Central memory CD4-positive, alpha-beta T cell (primary cell): ENCODE measurements around the gene KRTAP10-4.
"Not testable (repeated sequence)": the region's sequence is repeated elsewhere in the genome, so short reads cannot be mapped to it uniquely, and the experiment has no call there.

Experiments
- DNase-seq: peaks from one replicate; pipeline ENCODE4 v3.0.0; 2022

KRTAP10-4 gene

GRCh38 chr21:44535963-44536362 lies 37.6 kb upstream of the KRTAP10-4 start:
- no peak for DNase-seq

GRCh38 chr21:44537930-44538911 lies 35.3 kb upstream of the KRTAP10-4 start:
- DNase-seq = no peak

GRCh38 chr21:44539046-44539445 lies 34.5 kb upstream of the KRTAP10-4 start:
- DNase-seq = no peak

- DNase-seq = no peak
Measured at GRCh38 chr21:44539991-44540666, 33.4 kb upstream of the KRTAP10-4 start, which contains the start of gene KRTAP10-1. Gene KRTAP10-1 (minus strand): TSS chr21:44540195. CDS start chr21:44540150, 45 bp downstream.

GRCh38 chr21:44540741-44541288 lies 32.7 kb upstream of the KRTAP10-4 start:
- no peak for DNase-seq

- no peak for DNase-seq
Measured at GRCh38 chr21:44542716-44543115, 30.8 kb upstream of the KRTAP10-4 start.

GRCh38 chr21:44544566-44544965 lies 29.0 kb upstream of the KRTAP10-4 start:
- DNase-seq = no peak

GRCh38 chr21:44547656-44548331 lies 25.7 kb upstream of the KRTAP10-4 start:
- peak; percentile 48 for DNase-seq

- DNase-seq = no peak
Measured at GRCh38 chr21:44548381-44548780, 25.1 kb upstream of the KRTAP10-4 start.

GRCh38 chr21:44548922-44549321 lies 24.6 kb upstream of the KRTAP10-4 start:
- no peak for DNase-seq

GRCh38 chr21:44549525-44550211 lies 23.9 kb upstream of the KRTAP10-4 start:
- DNase-seq = no peak

GRCh38 chr21:44550285-44550684 lies 23.2 kb upstream of the KRTAP10-4 start:
- DNase-seq = not testable (repeated sequence)

GRCh38 chr21:44550807-44551206 lies 22.7 kb upstream of the KRTAP10-4 start:
- DNase-seq = no peak

- no peak for DNase-seq
Measured at GRCh38 chr21:44551340-44551961, 22.1 kb upstream of the KRTAP10-4 start, which contains the start of gene KRTAP10-2. Gene KRTAP10-2 (minus strand): TSS chr21:44551505. CDS start chr21:44551458, 47 bp downstream.

GRCh38 chr21:44552136-44552535 lies 21.4 kb upstream of the KRTAP10-4 start:
- no peak for DNase-seq

GRCh38 chr21:44552681-44553080 lies 20.8 kb upstream of the KRTAP10-4 start:
- DNase-seq = no peak

- no peak for DNase-seq
Measured at GRCh38 chr21:44555200-44555875, 18.2 kb upstream of the KRTAP10-4 start.

- DNase-seq = no peak
Measured at GRCh38 chr21:44556879-44557278, 16.6 kb upstream of the KRTAP10-4 start.

- no peak for DNase-seq
Measured at GRCh38 chr21:44557491-44558328, 15.8 kb upstream of the KRTAP10-4 start.

- DNase-seq = not testable (repeated sequence)
Measured at GRCh38 chr21:44558329-44558675, 15.2 kb upstream of the KRTAP10-4 start.
